ENCODE measurements around the gene MANBA.
"Not testable (repeated sequence)": the region's sequence is repeated elsewhere in the genome, so short reads cannot be mapped to it uniquely, and the experiment has no call there.

MANBA gene

DNA sequence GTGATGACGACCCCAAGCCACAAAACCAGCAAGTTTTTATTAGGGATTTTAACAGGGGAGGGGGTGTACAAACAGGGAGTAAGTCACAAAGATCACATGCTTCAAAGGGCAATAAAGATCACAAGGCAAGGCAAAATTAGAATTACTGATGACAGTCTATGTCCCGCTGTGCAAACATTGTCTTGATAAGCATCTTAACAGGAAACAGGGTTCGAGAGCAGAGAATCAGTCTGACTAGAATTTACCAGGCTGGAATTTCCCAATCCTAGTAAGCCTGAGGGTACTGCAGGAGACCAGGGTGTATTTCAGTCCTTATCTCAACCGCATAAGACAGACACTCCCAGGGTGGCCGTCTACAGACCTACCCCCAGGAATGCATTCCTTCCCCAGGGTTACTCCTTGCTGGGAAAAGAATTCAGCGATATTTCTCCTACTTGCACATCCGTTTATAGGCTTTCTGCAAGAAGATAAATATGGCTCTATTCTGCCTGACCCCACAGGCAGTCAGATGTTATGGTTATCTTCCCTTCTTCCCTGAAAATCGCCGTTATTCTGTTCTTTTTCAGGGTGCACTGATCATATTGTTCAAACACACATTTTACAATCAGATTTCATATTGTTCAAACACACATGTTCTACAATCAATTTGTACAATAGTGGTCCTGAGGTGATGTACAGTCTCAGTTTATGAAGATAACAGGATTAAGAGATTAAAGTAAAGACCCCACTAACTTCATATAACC, 41.8 kb downstream of the MANBA start:
- not testable (repeated sequence) for DNase-seq

DNA sequence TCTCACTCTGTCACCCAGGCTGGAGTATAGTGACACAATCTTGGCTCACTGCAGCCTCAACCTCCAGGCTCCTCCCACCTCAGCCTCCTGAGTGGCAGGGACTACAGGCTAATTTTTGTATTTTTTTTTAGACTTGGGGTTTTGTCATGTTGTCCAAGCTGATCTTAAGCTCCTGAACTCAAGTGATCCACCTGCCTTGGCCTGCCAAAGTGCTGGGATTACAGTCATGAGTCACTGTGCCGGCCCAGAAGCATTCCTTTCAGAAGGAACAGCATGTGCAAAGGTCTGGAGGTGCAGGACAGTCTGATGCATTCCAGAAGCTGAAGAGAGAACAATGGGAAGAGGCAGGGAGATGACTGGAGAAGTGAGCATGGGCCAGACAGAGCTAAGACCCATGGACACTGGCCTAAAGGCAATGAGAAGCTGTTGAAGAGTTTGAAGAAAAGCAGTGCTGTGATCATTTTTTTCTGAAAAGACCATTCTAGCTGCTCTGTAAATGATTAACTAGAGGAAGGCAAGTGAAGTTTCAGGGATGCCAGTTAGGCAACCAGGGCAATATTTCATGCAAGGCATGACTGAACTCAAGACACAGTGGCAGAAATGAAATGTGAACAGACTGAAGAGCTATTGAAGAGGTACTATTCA, 43.2 kb downstream of the MANBA start:
- no peak for DNase-seq

DNA sequence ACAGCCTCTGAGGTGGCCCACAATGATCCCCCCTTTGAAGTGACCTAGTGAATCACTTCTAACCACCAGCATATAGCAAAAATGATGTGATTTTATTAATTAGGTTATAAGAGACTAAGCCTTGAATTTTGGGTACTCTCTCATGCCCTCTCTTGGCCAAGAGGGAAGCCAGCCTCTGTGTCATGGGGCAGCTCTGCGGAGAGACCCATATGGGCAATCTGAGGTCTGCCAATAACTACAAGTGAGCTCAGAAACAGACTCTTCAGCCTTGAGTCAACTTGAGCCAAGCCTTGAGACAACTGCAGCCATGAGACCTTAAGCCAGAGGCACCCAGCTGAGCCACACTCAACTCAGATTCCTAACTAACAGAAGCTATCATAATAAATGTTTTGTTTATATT, 45.7 kb downstream of the MANBA start:
- DNase-seq = no peak

DNA sequence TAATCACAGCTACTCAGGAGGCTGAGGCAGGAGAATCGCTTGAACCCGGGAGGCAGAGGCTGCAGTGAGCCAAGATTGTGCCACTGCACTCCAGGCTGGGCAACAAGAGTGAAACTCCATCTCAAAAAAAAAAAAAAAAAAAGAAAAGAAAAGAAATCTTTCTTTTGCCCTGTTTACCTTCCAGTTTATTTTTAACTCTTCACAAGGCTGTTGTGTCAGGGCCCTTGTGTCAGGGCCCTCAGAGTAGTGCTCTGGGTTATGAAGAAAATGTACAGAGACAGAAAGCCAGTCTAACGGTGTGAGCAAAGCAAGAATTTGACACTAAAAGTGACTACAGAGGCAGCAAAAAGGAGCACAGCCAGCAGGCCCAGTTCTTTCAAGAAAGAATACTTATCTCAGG, 47.0 kb downstream of the MANBA start:
- not testable (repeated sequence) for DNase-seq

DNA sequence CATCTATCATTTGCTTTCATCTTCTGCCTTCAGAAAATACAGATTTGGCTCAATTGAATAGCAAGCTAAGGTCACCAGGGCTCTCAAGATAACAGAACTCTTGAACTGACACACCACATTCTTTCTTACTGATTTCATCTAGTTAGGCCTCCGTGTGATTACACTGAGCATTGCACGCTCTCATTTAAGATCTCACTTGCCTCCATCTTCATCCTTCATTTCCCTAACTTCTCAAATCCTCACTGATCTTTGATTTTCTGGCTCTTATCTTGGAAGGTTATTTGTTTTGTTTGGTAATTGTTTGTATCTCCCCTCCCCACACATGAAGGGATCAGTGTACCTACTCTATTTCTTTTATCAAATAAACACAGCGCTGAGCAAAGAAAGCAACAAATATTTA, 47.7 kb downstream of the MANBA start:
- DNase-seq = no peak

DNA sequence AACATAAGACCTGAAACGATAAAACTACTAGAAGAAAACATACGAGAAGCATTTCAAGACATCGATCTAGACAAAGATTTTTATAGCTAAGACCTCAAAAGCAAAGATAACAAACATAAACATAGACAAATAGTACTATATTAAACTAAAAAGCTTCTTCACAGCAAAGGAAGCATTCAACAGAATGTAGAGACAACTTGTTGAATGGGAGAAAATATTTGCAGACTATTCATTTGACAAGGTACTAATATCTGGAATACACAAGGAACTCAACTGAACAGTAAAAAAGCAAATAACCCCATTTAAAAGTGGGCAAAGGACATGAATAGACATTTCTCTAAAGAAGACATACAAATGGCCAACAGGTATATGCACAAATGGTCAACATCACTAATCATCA, 49.8 kb downstream of the MANBA start:
- DNase-seq = no peak

DNA sequence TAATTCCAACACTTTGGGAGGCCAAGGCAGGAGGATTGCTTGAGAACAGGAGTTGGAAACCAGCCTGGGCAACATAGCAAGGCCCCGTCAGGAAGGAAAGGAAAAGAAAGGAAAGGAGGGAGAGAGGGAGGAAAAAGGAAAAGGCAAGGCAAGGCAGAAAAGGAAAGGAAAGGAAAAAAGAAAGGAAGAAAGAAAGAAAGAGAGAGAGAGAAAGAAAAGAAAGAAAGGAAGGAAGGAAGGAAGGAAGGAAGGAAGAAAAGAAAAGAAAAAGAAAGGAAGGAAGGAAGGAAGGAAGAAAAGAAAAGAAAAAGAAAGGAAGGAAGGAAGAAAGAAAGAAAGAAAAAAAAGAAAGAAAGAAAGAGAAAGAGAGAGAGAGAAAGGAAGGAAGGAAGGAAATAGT, 51.7 kb downstream of the MANBA start:
- not testable (repeated sequence) for DNase-seq

DNA sequence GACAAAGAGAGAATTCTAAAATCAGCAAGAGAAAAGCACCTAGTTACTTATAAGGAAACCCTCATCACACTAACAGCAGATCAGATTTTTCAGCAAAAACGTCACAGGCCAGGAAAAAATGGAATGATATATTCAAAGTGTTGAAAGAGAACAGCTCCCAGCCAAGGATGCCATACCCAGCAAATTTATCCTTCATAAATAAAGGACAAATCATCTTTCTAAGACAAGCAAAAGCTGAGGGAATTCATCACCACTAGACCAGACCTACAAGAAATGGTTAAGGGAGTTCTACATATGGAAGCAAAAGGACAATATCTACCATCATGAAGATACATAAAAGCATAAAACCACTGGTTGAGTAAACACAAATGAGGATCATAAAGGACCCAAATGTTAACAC, 53.6 kb downstream of the MANBA start:
- no peak for DNase-seq

DNA sequence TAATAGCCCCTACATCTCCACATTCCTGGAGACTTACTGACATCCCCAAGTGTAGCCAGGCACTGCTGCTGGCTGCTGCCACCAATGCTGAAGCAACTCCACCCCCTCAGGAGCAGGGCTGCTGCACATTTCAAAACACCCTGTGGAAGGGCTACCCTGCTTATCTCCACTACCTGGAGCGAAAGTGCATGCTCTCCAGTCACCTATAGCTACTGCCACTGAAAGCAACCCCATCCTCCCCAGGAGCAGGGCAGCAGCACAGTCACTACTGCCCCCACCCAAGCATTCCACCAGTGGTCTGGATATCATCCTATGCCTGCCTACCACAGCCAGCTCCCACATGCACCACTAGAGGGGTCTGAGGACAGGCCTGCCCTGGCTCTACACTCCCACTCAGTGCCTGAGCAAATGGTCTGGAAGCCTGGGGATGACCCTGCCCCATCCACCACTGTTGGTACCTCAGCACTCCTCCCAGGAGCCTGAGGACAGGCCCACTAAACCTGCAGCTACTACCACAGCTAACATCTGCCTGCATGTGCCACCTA, 55.3 kb downstream of the MANBA start:
- no peak for DNase-seq

DNA sequence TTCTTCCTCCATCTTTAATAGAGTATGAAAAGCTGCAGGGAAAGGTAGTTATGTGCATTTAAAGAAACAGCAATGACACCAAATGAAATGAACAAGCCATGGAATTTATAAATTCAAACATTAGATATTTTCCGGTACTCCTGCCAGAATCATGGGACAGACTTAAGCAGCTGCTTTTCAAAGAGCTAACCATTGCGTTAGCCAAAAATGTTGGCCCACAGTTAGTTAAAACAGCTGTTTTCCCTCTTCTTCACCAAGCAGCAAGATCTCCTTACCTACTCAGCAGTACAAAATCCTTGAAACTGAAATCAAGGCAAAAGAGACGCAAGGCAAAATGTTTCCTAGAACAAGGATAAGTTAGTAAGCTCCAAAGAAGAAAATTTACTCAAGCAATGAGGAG, 64.0 kb downstream of the MANBA start:
- DNase-seq = no peak

DNA sequence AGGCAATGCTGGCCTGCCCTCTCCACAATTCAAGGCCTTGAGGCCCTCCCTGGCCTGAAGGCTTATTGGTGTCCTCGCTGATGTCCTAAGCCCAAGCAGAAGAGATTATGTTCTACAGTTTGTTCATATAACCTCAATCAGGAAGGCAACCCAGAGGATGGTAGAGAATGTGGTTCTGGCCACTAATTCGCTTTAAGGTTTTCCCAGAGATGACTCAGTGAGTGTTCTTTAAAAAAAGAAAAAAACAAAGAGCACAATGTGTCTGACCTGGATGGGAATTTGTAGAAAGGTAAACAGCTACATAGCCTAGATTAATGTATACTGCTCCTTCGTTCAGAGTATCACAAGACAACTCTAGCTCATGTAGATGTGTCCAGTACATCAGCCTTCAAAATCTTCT, 66.0 kb downstream of the MANBA start:
- no peak for DNase-seq

DNA sequence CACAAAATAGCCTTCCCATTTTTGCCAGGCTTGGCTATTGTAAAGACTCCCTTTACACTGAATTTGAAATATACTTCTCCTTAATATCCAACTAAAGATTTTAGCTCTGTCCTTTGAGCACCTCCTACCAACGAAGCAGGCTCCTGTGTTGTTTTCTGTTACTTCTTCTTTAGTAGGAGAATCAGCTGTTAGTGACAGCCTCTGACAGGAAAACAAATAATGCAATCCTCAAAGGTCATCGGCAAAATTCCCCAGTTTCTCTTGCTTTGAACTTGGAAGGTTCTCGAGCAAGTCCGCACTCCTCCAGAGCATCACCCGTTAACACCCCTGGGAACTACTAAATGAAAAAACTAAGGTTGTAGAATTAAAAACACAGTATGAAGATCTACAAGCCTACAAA, 66.9 kb downstream of the MANBA start:
- DNase-seq = no peak

DNA sequence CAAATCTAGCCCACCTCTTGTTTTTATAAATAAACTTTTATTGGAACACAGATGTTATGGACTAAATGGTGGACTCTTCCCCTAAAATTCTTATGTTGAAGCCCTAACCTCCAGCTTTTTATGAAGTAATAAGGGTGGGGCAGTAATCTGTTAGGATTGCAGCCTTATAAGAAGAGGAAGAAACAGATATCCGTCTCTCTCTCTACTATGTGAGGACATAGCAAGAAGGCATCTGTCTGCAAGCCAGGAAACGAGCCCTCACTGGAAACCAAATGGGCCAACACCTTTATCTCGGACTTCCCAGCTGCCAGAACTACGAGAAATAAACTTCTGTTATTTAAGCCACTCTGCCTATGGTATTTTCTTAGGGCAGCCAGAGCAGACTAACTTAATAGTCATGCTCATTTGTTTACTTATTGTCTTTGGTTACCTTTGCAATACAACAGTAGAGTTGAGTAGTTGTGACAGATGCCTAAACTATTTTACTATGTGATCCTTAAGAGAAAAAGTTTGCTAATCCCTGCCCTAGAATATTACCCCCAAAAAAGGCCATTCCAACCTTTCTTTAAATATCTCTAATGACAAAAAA, 67.4 kb downstream of the MANBA start:
- DNase-seq = no peak

DNA sequence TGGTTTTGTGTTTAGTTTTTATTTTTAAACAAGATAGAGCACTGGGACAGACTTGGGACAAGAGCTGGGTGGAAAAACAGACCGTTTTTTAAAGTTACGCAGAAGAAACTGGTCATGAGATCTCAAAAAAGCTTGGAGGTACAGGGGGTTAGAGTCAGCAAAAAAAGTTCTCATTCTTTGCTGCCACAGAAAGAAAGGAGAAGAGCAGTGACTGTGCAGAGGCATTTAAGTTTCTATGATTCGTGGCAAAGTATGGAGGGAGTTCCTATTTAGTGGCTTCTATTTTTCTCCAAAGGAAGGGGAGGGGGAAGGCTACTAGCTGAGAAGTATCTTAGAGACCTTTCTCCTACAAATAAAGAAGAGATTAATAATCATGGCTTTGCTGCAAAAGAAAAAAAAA, 68.3 kb downstream of the MANBA start:
- no peak for DNase-seq

DNA sequence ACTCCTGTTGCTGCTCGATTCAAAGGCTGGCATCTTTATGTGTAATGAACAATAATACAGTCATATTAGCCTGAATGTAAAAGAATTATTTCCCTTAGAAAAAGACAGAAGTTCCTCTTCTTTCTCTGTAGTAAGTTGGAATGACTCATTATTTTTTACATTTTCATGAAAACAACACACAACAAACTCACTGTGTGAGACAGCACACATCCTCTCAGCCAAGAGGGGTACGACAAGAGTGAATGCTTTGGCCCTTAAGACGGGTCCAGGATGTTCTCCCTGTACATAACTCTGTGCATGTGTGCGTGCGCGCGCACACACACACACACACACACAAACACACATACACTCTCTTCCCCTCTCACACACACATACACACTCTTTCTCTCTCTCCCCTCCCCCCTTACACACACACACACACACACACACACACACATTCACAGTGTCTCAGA, 72.8 kb downstream of the MANBA start:
- DNase-seq = no peak

DNA sequence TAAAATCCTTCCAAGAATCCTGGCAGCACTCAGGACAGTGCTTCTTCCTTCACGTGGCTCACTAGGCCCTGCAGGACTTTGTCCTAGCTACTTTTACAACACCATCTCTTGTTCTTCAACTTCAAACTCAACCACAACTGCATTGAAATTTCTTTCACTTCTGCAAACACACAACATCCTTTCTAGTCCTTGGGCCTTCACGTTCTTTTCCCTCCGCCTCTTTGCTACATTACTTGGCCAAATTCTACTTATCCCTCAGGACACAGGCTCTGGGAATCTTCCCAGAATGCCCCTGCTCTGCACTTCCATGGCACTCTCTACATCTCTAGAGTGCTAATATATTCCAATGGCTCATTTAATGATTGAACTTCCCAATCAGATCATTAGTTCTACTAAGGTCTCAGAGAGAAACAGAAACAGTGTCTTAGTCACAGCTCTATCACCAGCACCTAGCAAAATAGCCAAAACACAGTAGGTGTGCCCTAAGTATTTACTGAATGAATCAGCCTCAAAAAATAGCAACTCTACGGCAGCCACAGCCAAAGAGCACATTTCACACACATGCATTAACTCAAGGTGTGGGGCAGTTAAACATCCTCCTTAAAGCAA, 73.3 kb downstream of the MANBA start:
- no peak for DNase-seq

DNA sequence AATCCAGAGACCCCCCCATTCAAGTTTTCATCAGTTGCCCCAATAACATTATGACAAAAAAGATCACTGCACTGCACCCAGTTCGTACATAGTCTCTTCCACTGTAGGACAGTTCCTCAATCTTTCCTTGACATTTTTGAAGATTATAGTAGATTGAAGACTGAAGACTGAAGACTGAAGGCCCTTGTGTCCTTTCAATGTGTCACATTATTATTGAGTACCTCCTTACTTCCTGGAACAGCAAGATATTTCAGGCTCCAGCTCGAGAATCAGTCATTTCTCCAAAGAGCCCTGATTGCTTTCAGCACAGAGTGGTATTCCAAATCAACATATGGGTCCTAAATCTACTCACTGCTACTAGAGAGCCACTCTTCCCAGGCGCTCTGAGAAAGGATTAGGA, 75.0 kb downstream of the MANBA start:
- DNase-seq = no peak

DNA sequence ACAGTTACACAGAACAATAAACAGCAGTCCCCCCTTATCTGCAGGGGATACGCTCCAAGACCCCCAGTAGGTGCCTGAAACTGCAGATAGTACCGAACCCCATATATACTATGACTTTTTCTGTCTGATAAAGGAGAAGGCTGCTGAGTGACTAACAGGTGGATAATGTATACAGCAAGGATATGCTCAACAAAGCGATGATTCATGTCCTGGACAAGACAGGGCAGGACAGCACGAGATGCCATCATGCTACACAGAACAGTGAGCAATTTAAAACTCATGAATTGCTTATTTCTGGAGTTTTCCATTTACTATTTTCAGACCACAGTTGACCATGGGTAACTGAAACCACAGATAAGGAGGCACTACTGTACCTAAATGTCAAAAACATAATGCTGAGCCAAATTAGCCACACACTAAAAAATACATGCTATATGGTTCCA, 76.1 kb downstream of the MANBA start:
- no peak for DNase-seq

DNA sequence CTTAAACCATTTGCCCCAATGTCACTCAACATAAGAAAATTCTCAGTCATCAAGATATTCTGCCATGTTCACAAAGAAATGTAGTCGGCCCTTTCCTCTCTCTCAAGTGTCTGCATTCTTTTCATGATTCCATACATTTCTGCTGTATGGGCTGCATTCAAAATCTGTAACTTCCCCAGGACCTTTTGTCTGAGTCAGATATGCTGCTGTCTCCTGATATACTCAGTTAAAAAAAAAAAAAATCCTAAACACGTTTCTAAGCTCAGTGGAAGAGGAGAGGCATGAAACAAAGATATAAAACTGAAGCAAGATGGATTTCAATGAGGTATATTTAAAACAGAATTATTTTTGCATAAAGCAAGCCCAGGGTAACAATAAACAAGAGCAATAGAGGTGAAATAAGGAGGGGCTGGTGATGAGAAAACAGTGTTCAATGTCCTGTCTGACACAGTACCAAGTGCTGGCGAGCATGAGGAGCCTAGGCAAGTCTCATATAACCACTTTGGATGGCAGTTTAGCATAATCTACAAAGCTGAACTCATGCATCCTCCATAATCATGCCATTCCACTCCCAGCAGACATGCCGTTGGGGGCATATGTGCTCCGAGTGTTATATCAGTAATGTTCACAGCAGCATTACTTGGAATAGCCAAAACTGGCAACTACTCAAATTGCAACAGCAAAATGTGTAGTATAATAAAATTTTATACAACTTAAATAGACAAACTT, 76.7 kb downstream of the MANBA start:
- no peak for DNase-seq

DNA sequence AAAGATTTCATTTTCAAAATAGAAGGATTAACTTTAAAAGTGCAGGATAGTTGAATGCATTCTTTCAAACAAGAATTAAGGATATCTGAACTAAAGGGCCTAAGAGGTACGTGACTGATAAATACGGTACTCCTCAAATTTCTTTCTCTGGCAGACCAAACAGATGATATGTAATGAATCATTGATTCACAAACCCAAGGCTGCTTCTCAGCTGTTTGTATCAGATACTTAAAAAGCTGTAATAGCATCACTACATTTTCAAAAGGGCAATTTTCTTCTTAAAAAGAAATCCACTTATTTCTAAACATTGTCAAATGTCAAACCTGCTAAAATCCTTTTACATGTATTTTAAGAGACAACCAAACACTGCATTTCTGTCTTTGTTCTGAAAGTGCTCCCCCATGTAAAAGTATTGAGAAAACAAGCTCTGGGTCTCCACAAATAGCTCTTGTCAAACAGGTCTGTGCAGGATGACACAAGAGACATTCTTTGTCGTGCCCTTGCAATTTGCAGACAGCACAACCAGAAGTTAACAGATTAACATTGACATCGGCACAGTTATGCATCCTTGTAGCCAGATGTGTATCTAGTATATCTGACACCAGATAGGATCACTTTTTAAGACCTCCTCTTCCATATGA, 82.0 kb downstream of the MANBA start:
- no peak for DNase-seq

DNA sequence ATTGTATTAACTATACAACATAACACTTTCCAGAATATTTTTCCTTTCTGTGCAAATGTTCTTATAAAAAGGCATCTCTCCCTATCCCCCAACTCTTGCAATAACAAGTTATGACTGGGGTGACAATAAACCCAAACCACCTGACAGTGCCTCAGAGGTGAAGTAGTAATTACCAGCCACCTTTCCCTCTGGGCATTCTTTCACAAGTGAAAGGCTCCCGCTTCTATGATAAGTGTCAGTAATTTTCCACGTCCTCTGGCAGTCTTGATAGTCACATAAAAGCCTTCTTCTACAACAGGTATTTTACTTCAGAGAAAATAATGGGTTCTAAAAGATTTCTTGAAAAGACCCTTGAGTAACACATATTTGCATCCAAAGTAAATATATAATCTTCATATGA, 82.7 kb downstream of the MANBA start:
- DNase-seq = no peak

DNA sequence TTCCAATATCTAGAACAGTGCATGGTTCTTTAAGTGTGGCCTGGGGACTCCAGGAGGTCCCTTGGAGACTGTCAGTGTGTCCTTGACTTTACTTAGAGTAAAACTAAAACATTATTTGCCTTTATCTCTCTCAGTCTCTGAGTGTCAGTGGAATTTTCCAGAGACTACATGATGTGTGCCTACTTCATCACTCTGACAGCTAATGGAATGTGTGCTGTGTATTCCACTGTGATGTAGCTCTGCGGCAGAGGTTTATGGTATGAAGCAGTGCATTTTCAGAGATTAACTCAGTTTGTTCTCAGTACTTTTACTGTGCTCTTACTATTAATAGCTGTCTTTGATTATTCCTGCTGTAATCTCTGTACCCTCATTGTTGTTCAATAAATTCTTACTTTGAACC, 85.6 kb downstream of the MANBA start:
- no peak for DNase-seq
